Breast epithelium (tissue), 3 donors: ENCODE results near the gene FNDC3B.
A peak's percentile ranks its signal among the peaks of the same experiment; 100 is the strongest.

Source experiments
- POLR2A ChIP-seq: fragments of 450-650 bp; IDR thresholded peaks from one replicate; pipeline ENCODE4 v1.6.1; 2016; ENCODE audit warnings: antibody characterized with exemption, mild to moderate bottlenecking, moderate library complexity
- POLR2AphosphoS5 ChIP-seq, 3 donors: sonication (generic); formaldehyde crosslinking; IDR thresholded peaks; one replicate each; pipeline ENCODE4 v1.6.1; 2017; ENCODE audit warnings: antibody characterized with exemption in 3 of 3
- TF ChIP-seq, protein P1 (sequence below), 3 donors: fragments of 450-650 bp; IDR thresholded peaks; one replicate each; pipeline ENCODE4 v1.5.1; 2016 to 2017; ENCODE audit warnings: antibody characterized with exemption in 3 of 3, mild to moderate bottlenecking in 3 of 3, moderate library complexity in 3 of 3

DNA sequence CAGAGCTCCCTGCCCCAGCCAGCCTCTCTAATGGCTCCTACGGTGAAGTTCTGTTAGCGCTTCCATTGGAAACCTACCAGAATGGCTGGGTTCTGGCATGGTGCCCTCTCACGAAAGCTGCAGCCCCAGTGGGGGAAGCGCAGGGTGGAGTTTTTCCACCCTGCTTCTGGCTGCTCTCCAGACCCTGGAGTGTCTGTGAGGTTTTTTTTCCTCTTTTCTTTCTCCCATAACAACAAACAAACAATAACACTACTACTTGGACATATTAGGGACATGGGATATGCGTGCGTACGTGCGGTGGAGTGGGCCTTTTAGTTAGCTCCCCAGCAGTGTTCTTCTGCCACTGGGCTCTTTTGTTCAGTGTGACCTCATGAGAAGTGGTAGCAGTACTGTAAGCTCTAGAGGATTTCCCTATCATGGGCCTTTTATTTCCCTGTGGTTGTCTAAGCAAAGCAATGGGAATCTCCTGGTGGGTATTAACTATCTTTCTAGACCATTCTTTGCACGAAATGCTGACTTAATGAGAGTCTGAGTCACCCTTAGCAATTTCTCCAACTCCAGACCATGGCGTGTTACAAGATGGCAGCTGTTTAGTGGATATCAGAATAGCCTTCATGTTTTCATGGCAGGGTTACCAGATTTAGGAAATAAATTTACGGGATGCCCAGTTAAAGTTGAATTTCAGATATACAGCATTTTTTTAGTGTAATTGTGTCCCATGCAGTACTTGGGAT, 161.9 kb downstream of the FNDC3B start:
- TF ChIP-seq POLR2A, result no peak
- TF ChIP-seq, protein P1, sequence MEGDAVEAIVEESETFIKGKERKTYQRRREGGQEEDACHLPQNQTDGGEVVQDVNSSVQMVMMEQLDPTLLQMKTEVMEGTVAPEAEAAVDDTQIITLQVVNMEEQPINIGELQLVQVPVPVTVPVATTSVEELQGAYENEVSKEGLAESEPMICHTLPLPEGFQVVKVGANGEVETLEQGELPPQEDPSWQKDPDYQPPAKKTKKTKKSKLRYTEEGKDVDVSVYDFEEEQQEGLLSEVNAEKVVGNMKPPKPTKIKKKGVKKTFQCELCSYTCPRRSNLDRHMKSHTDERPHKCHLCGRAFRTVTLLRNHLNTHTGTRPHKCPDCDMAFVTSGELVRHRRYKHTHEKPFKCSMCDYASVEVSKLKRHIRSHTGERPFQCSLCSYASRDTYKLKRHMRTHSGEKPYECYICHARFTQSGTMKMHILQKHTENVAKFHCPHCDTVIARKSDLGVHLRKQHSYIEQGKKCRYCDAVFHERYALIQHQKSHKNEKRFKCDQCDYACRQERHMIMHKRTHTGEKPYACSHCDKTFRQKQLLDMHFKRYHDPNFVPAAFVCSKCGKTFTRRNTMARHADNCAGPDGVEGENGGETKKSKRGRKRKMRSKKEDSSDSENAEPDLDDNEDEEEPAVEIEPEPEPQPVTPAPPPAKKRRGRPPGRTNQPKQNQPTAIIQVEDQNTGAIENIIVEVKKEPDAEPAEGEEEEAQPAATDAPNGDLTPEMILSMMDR (IDR thresholded peaks at IDR 0.05), result no peak
- peak in 2 of 3 donors; percentile 22 to 31 for TF ChIP-seq POLR2AphosphoS5 (IDR thresholded peaks at IDR 0.05)
